ENCODE data around the gene CCDC137. TPM values are rescaled to one million over a fixed set of nuclear protein-coding genes. Genes with fewer than 3 reads are reported as not detected.

The CCDC137 gene
- total and polyA plus RNA-seq, 2 donors (not counting 3 experiments of a cell fraction or from before 2014, with no cell fraction given), result 12.9 to 32.2 TPM

DNA sequence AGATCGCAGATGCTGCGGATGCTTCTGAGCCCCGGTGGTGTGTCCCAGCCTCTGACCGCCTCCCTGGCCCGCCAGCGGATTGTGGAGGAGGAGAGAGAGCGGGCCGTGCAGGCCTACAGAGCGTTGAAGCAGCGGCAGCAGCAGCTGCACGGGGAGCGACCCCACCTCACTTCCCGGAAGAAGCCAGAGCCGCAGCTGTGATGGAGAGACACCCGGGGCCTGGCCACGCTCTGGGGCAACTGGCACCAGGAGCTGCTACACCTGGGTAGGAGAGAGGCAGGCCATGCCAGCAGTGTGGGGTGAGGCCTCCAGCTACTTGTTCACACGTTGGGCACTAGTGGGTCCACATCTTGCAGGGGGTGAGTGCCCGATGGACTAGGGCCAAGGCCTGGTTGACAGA is 6.0 kb downstream of the CCDC137 start:
- no peak for TF ChIP-seq POLR2A (IDR thresholded peaks at IDR 0.05; ENCODE audit: low read depth, low read length)
- no peak for TF ChIP-seq POLR2AphosphoS5 (IDR thresholded peaks at IDR 0.05; ENCODE audit: insufficient read depth, low read depth, low read length)
- TF ChIP-seq MYC (IDR thresholded peaks at IDR 0.05; ENCODE audit: low read depth, low read length), result no peak
- TF ChIP-seq CTCF (IDR thresholded peaks at IDR 0.05; ENCODE audit: extremely low read depth in 1 of 2, insufficient read depth in 1 of 2, low read depth in 1 of 2, low read length in 2 of 2), result no peak
- TF ChIP-seq, protein P1, sequence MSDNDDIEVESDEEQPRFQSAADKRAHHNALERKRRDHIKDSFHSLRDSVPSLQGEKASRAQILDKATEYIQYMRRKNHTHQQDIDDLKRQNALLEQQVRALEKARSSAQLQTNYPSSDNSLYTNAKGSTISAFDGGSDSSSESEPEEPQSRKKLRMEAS (IDR thresholded peaks at IDR 0.05; ENCODE audit: insufficient read depth, insufficient read length), result no peak
- TF ChIP-seq GATA2 (IDR thresholded peaks at IDR 0.05; ENCODE audit: insufficient read depth, insufficient read length, low read depth, low read length), result no peak
- no peak for TF ChIP-seq FOS (IDR thresholded peaks at IDR 0.05; ENCODE audit: borderline replicate concordance, insufficient read depth, low read length)
- TF ChIP-seq JUN (IDR thresholded peaks at IDR 0.05; ENCODE audit: borderline replicate concordance, insufficient read depth, insufficient read length, low read depth), result no peak
- TF ChIP-seq EZH2 (IDR thresholded peaks at IDR 0.05; ENCODE audit: borderline replicate concordance, low read depth, low read length, severe bottlenecking), result no peak
- POLR2A ChIA-PET, result no interaction called here
- peaks cover 11% of the 10 kb centered on the region for H3K79me2 ChIP-seq (ENCODE audit: control insufficient read depth, insufficient read depth, low read length)
- H3K9me1 ChIP-seq (replicated peaks; ENCODE audit: control insufficient read depth, extremely low read depth, insufficient read depth, low read length), result no peaks in the 10 kb centered on the region
- no peak overlapping the region for H3K27ac ChIP-seq (ENCODE audit: insufficient read depth, low read depth, low read length)
- no peak overlapping the region for H2AFZ ChIP-seq (ENCODE audit: low read depth, low read length)
- no TSS peak for BruUV-seq (replicated peaks)
- H3K4me2 ChIP-seq (ENCODE audit: insufficient read depth, low read length), result no peak overlapping the region
- peaks cover 8% of the 10 kb centered on the region for H3K4me1 ChIP-seq (ENCODE audit: control insufficient read depth, extremely low read depth, insufficient read depth, low read length)
- CTCF ChIA-PET, result no interaction called here
- dilution Hi-C loops (cut with MboI; ENCODE audit: extremely low pct_ligation_motif_present, low sequenced_read_pairs), result no loop called here
- no peak for FAIRE-seq
- H3K27me3 ChIP-seq (ENCODE audit: control insufficient read depth in 2 of 2, insufficient read depth in 2 of 2, low read length in 2 of 2), result no peaks in the 10 kb centered on the region
- no peak overlapping the region for H3K9ac ChIP-seq (replicated peaks; ENCODE audit: extremely low read depth, insufficient read depth, low read length)
- no peaks in the 10 kb centered on the region for H4K20me1 ChIP-seq (replicated peaks; ENCODE audit: control insufficient read depth, extremely low read depth, insufficient read depth, low read length)
- intact Hi-C loops (cut with micrococcal nuclease), result no loop called here
- no peak for DNase-seq (ENCODE audit: low read depth, low spot score)
- H3K9me3 ChIP-seq (replicated peaks; ENCODE audit: control insufficient read depth, insufficient read depth, low read length), result no peaks in the 10 kb centered on the region
- no peak overlapping the region for H3K4me3 ChIP-seq (replicated peaks in 1 of 3; ENCODE audit: insufficient read depth in 1 of 3, low read depth in 1 of 3, low read length in 3 of 3)
- peaks cover 4 to 37% of the 10 kb centered on the region in 2 experiments for H3K36me3 ChIP-seq (ENCODE audit: control insufficient read depth in 2 of 2, extremely low read depth in 1 of 2, insufficient read depth in 2 of 2, low read length in 2 of 2)
